GM19023 (cell line): ENCODE data around the gene CASK.

Experiments used
- ATAC-seq: cut with Tn5 transposase; IDR thresholded peaks from one replicate; pipeline ENCODE4 v1.9.1; 2021; ENCODE audit warnings: mild to moderate bottlenecking, moderate library complexity; ENCODE audit not compliant: unreplicated experiment

Gene CASK

DNA sequence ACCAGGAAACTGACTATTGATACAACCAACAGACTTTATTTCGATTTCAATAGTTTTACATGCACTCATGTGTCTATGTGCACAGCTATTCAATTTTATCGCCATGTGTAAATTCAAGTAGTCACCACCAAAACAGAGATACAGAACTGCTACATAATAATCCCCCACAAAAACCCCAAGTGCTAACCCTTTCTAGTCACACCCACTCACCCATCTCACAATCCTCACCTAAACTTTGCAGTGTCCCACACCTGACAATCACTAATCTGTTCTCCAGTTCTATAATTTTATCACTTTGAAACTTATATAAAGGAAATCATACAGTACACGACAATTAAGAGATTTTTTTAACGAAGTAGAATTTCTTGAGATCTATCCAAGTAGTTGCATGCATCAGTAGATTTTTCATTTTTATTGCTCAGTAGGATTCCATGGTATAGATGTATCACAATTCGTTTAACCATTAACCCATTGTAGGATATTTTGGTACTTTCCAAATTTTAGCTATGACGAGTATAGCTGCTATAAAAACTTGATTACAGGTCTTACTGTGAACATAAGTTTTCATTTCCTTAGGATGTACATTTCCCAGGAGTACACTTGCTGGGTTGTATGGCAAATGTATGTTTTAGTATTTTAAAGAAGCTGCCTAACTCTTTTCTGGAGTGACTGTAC lies 85.9 kb downstream of the CASK start:
- ATAC-seq: peak; percentile 47

DNA sequence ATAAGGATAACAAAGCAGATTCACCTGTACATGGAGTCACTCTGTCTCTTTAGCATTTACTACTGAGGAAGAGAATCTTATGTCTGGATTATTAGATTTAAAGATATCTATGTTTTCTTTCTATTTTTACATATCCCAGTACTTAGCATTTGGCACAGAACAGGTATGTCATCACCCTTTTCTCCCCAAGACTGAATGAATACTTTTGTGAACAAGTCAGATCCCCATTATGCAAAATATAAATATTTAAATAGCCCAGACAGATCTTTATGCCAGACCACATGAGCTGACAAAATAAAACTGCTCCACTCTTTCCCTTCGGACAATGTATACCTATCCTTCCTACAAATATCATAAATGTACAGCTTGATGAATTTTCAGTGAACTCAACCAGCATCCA lies 94.5 kb downstream of the CASK start:
- ATAC-seq: no peak

DNA sequence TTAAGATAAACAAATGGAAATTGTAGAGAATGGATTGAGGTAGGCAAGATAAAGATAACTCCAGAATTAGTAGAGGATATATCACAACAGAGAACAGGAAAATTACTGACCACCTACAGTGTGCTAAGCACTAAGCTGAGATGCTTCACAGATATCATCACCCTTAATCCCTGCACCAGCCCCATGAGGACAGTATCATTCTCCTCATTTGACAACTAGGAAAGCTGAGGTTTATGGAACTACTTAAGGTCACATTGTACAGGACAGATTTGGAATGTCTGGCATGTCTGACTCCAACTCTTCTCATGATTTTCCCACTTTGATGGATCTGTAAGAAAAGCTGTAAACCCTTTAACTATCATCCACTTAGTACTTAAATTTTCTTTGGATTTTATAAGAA lies 95.5 kb downstream of the CASK start:
- no peak for ATAC-seq

DNA sequence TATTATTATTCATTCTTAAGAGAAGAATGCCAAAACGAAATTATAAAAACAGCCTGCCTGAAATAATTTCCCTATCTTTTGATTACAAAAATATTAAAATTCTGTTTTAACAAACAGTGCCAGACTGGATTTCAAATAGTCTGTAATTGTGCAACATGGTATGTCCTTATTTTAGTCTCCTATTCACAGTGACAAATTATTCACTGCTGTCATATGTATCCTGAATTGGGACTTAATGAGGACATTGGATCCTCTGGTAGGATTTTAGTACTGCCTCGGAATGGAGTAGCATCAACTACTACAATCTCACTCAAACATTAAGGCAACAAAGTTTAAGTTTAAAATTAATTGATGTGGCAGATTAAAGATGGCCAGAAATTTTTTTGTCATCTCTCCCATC lies 97.6 kb downstream of the CASK start:
- no peak for ATAC-seq

DNA sequence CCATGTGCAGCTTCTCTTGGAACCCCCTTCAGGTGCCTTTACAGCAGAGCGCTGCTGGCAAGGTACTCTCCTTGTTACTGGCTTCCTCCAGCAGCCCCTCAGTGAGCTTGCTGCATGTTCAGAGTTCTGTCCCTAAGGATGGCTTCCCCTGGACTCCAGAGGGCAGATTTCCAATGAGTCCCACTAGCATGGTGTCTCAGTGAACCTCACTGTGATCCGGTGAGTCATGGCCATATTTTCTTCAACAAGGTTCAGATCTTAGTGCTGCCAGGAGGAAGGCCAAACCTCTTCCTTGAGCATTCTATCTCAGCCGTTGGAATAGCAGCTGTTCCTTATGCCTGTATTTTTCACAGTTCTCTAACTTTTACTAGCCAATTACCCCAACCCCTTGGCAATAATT lies 98.8 kb downstream of the CASK start:
- no peak for ATAC-seq

DNA sequence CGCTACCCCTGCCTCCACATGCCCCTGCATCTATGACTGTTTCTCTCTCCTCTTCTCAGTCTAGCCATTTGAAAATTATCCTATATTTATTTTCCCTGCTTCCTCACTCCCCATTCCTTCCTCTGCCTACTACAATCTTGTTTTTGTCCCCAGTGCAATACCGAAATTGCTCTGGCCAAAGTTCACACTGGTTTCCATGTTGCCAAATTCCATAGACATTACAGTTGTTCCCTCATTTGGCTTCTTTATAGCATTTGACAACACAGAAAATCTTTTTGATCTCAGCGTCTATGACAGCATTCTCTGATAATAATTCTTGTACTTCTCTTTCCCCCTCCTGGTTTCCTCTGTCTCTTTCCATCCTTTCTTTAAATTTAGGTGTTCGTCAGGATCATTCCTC lies 100.0 kb downstream of the CASK start:
- no peak for ATAC-seq

DNA sequence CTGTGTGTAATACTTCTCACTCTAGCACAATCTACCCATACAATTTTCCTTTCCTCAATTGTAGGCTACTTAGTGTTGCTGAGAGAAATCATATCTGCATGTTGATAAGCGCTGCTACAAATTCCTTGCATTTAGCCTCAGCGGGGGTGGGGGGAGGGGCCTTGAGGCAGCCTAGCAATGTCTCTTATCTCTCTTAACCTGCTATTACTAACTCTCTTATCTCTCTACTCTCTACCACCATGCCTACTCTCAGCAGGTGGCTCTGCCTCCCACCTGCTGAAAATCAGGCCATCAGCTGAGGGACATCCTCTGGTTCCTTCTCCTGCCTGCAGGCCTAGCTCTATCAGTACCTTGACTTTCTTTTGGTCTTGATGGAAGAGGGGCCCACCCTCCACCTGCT lies 100.5 kb downstream of the CASK start:
- ATAC-seq: no peak

DNA sequence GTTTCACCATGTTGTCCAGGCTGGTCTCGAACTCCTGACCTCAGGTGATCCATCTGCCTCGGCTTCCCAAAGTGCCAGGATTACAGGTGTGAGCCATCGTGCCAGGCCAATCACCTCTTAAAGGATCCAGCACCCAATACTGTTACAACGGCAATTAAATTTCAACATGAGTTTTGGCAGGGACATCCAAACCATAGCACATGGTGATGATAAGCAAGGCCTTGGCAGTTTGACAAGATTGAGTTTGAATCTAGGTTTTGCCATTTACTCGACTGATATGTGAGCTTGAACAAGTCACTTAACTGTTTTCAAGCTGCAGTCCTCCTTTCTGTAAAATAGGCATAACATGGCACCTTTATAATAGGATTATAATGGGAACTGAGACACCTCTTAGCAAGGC lies 115.3 kb downstream of the CASK start:
- no peak for ATAC-seq

DNA sequence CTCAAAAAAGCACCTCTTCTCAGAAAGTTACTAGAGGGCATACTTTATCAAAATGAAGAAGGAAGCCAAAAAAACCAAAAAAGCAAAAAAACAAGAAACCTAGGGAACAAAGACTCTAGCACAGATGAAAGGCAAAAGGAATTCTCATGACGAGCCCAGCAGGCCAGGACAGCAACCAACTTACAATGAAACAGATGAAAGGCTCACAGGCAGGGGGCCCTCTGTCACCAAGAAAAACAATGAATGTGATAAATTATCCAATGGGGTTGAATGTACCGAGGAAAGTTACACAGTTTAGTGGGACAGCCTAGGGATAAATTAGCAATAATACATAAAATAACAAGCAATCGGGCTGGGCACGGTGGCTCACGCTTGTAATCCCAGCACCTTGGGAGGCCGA lies 120.4 kb downstream of the CASK start:
- ATAC-seq: no peak

DNA sequence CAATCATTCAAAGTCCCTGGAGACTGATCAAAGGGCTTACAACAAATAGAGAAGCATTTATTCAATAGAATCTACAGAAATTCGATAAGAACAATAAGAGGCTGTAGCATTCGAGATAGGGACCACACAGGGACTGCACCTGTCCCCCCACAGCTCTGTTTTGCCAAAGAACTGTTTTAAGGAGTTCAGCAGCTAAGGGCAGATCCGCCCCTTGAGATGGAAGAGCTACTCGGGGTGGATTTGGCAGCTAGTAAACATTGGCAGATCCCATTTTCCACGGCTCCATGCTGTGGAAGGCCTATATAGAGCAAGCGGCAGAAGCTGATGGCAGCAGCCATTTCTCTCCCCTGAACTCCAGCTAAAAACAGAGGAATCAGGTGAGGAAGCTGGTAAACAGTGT lies 123.7 kb downstream of the CASK start:
- ATAC-seq: no peak

DNA sequence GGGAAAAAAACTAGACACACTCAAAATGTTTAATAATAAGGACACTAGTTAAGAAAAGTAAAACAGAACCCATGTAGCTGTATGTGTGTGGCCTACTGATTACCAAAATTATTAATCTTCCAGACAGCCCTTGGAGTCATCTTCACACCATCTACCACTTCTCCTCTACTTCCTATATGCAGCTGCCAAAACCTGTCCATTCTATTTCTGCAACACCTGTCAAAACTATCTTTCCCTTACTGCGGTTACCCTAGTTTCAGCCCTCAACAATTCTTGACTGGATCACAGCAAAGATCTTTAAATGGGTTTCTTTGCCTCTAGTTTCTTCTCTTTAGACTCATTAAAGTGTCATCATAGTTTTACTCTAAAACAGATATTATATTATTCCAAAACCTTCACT lies 126.8 kb downstream of the CASK start:
- no peak for ATAC-seq

DNA sequence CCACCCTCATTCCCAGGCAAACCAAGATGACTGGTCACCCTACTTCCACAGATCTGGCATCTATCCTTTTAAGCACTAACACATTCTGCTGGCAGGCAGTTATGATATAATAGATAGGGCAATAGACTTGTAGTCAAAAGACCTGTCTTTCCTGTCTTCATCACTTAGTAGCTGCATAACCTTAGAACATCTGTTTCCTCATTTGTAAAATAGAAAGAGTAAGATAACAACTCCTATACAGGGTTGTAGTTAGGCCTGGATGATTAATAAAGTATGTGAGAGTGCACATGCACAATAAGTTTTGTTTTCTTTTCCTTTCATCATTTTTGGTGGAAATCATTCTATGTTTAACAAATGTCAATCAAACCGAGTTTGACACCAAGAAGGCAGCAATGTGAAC lies 127.3 kb downstream of the CASK start:
- ATAC-seq: no peak

DNA sequence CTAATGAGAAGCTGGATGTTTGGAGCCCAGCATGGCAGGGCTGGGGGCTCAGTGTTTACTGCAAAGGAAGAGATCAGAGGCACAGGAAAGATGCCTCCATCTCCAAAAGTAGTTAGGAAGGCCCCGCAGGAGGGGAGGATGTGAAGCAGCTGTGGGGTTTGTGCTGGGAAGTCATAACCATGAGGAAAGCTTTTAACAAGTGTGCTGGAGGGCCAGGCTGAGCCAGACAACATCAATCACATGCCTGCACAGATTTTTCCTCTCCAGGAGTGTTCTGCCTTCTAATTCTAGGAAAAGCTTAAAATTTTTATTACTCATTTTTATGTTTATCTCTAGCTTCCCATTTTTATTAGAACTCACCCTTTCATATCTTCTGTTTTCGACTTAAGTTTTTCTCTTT lies 134.0 kb downstream of the CASK start:
- ATAC-seq: no peak

DNA sequence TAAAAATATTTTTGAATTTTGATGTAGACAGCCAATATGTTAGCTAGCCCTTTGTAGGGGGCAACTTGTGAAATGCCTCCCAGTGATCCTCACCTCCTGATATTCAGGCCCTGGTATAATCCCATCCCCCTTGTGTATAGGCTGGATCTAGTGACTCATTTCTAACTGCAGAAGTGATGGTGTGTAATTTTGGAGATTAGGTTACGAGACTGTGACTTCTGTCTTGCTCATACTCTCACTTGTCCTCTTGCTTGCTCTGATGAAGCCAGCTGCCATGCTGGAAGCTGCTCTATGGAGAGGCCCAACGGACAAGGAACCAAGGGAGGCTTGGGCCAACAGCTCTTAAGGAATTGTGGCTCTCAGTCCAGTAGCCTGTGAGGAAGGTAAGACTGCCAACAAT lies 137.7 kb downstream of the CASK start:
- no peak for ATAC-seq

DNA sequence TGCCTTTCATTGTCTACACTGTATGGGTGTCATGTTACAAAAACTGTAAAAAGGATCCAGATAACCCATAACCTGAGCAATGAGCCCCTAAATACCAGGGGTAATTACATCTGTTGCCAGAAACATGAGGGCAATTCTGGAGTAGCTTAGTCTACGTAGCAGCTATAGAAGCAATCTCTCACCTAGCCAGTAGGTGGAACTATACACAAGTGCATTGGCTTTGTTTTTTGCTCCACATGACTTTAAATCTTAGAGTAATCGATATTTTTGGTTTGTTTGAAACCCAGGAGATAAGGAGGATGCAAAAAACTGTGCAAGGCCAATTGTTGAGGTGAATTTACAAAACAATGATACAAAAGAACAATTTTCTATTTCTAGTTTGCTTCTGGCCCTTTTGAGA lies 141.9 kb downstream of the CASK start:
- no peak for ATAC-seq

DNA sequence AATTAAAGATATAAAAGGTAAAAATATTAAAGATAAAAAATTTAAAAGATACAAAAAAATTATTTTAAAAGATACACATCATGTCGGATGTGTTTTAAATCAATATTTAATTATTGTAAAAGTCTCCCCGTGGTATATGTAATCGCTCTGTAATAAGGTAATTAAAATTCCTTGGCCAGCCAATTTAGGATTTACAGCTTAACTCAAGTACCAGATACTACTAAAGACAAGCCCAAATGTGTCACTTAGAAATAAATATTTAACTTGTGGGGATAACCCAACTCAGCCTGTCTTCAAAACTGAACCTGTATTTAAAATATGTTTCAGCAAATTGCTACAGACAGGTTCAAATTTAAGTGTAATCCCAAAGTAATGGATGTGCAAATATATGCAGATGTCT lies 143.4 kb downstream of the CASK start:
- no peak for ATAC-seq

DNA sequence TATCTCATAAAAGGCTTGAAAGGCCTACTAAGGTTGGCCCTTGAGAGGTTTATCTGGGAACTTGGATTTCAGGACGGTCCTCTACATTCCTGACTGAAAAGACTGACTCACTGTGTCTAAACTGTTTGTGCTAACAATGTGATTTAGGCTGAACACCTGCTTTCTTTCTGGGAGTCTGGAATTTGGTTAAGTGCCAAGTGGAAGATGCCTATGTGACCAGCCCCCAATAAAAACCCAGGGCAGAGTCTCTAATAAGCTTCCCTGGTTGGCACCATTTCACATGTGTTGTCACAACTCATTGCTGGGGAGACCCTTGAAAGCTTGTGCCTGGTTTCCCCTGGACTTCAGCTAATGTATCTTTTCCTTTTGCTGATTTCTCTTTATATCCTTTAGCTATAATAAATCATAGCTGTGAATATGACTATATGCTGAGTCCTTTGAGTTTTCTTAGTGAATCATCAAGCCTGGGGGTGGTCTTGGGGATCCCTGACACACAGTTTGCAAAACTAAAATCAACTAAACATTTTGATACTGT lies 144.3 kb downstream of the CASK start:
- no peak for ATAC-seq

DNA sequence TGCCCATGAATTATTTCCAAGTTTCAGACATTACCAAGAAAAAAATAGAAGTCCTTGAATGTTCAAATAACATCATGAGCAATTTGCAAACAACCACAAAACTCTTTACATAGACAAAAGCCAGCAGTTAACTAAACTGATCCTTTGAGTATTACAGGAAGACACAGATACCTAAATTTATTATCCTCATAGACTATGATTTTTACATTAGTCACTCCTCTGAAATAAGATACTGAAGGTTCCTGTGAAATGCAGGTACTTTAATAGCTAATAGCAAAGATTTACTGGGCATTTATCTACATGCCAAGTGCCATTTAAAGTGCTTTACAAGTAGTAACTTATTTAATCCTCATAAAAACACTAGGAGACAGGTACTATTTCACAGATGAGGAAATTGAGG lies 161.7 kb downstream of the CASK start:
- ATAC-seq: no peak

DNA sequence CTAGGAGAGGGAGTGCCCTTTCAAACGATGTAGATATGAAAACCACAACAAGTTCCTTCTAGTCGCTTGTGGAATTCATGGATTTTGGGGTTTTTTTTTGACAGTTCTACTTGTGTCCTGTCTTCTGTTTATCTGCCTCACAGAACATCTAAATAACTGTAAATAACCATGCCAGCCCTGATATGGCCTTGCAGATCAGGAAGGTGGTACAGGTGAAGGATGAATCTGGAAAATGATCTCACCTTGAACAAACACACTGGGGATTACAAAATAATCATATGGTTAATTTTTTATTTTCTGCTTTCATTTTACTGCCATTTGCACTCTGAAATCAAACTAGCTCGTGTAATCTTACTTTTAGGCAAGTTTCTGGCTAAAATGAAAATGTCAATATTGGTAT lies 162.2 kb downstream of the CASK start:
- no peak for ATAC-seq

DNA sequence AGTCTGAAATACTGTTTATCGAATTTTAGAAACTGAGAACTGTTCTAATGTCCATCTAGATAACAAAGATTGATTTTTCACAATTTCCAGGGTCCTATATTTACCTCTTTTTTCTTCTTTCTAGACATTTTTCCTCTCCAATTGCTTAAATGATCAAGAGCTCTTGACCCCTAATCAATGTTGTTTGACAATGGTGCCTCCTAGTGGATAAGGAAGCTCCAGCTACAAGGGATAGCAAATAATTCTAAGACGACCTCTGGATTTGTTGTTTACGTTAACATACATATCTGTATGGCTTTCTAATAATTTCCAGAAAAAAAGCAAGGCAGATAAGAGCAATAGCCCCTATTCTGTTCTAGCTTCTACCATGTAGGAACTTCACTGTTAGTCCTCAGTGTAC lies 163.5 kb downstream of the CASK start:
- no peak for ATAC-seq

DNA sequence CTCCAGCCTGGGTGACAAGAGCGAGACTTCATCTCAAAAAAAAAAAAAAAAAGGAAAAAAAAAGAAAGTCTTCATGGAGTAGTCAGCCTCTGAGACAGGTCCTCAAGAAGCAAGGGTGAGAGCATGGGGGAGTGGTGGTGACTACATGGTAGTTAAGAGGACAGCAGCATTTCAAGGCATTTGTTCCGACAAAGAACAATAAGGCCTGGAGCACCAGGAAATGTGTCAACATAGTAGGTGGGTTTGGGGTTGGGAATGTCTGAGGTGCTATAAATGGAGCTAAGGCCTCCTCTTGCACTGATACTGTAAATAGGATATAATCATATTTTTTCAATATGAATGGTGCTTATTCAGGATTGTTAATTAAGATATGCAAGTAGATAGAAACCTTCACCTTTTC lies 165.0 kb downstream of the CASK start:
- no peak for ATAC-seq

DNA sequence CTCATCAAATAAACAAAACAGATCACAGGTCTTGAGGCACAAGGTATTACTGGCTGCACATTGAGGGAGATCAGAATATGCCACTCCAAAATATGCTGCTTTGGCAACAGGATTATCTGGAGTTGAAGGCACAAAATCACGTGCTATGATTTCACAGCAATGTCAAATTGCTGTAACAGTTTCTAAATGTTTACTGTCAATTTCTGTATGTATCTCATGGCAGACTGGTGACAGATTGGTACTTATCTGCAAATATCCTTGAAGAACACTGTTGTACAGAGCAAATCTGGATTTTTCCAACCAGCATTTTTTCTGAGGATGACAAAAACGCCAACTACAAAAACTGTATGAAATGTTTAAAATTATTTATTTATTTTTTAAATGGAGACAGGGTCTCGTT lies 172.6 kb downstream of the CASK start:
- no peak for ATAC-seq

DNA sequence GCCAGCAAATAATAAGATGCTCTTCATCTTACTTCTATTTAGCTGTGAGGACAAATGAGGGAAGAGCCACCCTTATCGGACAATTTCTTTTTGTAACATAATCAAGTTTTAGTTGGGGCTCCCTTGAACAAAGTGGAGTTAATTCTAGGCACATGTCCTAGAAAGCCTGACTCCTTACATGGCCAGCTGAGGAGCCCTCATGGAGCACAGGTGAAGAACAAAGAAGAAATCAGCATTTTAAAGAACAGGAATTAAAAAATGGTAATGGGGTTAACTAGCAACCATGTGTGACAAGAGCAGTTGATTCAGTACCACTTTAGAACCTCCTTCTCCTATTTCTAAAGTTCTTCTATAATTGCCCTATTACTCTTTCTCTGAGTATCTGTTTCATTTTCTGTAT lies 183.5 kb downstream of the CASK start:
- ATAC-seq: no peak
